Loucy (cell line): ENCODE measurements around the gene PIK3CA.

ENCODE experiments used
- H2AFZ ChIP-seq: fragments of 200-600 bp; sonication (generic); 2 replicates; pipeline ENCODE4 v1.6.0; 2016; ENCODE audit warnings: antibody characterized with exemption, mild to moderate bottlenecking, low read length, moderate library complexity
- H3F3A ChIP-seq: fragments of 200-600 bp; 2 replicates; pipeline ENCODE4 v1.6.0; 2016; ENCODE audit warnings: antibody characterized with exemption, low read depth, mild to moderate bottlenecking
- H3K27me3 ChIP-seq: fragments of 200-600 bp; sonication (generic); 2 replicates; pipeline ENCODE4 v1.6.1; 2014; ENCODE audit warnings: low read length, mild to moderate bottlenecking; ENCODE audit not compliant: insufficient read depth, poor library complexity, severe bottlenecking
- H3K36me3 ChIP-seq: fragments of 200-600 bp; sonication (generic); 2 replicates; pipeline ENCODE4 v1.6.1; 2016; ENCODE audit warnings: low read length; ENCODE audit not compliant: insufficient read depth
- H3K4me1 ChIP-seq: fragments of 200-600 bp; sonication (generic); 2 replicates; pipeline ENCODE4 v1.5.1; 2014; ENCODE audit warnings: low read length, mild to moderate bottlenecking; ENCODE audit not compliant: insufficient read depth, poor library complexity, severe bottlenecking
- H3K4me2 ChIP-seq: fragments of 200-600 bp; sonication (generic); 2 replicates; pipeline ENCODE4 v1.6.0; 2014; ENCODE audit warnings: antibody characterized with exemption, low read length, low read depth, mild to moderate bottlenecking; ENCODE audit not compliant: poor library complexity, severe bottlenecking
- H3K4me3 ChIP-seq: fragments of 200-600 bp; sonication (generic); 2 replicates; pipeline ENCODE4 v1.5.1; 2014; ENCODE audit warnings: low read length, mild to moderate bottlenecking, mixed read lengths; ENCODE audit not compliant: poor library complexity, severe bottlenecking
- H3K79me2 ChIP-seq: fragments of 200-600 bp; sonication (generic); 2 replicates; pipeline ENCODE4 v1.6.1; 2014; ENCODE audit warnings: low read length; ENCODE audit not compliant: insufficient read depth
- H3K9ac ChIP-seq: fragments of 200-600 bp; sonication (generic); 2 replicates; pipeline ENCODE4 v1.6.0; 2014; ENCODE audit warnings: mild to moderate bottlenecking, low read depth, low read length, moderate library complexity; ENCODE audit not compliant: poor library complexity, severe bottlenecking
- H3K9me2 ChIP-seq: fragments of 200-600 bp; sonication (generic); replicated peaks from 2 replicates; pipeline ENCODE4 v1.6.1; 2016; ENCODE audit warnings: low read depth, low read length, mixed read lengths
- H3K9me3 ChIP-seq: fragments of 200-600 bp; sonication (generic); 2 replicates; pipeline ENCODE4 v1.6.1; 2014; ENCODE audit warnings: mild to moderate bottlenecking, antibody characterized with exemption, low read length, low read depth; ENCODE audit not compliant: insufficient read depth
- H4K20me1 ChIP-seq: fragments of 200-600 bp; sonication (generic); 2 replicates; pipeline ENCODE4 v1.6.0; 2014; ENCODE audit warnings: antibody characterized with exemption, low read length, mild to moderate bottlenecking; ENCODE audit not compliant: insufficient read depth, poor library complexity, severe bottlenecking
- CTCF ChIP-seq: fragments of 200-600 bp; sonication (generic); conservative IDR thresholded peaks from 2 replicates; pipeline ENCODE4 v1.5.1; 2014; ENCODE audit warnings: mild to moderate bottlenecking, antibody characterized with exemption, low read length
- EZH2phosphoT487 ChIP-seq: fragments of 200-600 bp; IDR thresholded peaks from 2 replicates; pipeline ENCODE4 v1.6.1; 2018; ENCODE audit warnings: antibody characterized with exemption, mild to moderate bottlenecking, moderate library complexity, borderline replicate concordance

PIK3CA gene

GRCh38 chr3:179263134-179263533, 115.0 kb downstream of the PIK3CA start:
- H4K20me1 ChIP-seq = no peaks in the 10 kb centered on the region
- no peak for TF ChIP-seq EZH2phosphoT487
- no peaks in the 10 kb centered on the region for H3K27me3 ChIP-seq
- H3K4me1 ChIP-seq = peaks cover 38% of the 10 kb centered on the region
- H3K79me2 ChIP-seq = peaks cover 36% of the 10 kb centered on the region
- H3F3A ChIP-seq = peaks cover 3% of the 10 kb centered on the region; the same call in 1 of the 2 replicates
- H3K4me2 ChIP-seq = peak overlapping the region; percentile 79
- no peak overlapping the region for H3K4me3 ChIP-seq
- no peak overlapping the region for H2AFZ ChIP-seq
- no peaks in the 10 kb centered on the region for H3K9me3 ChIP-seq
- no peaks in the 10 kb centered on the region for H3K36me3 ChIP-seq
- no peaks in the 10 kb centered on the region for H3K9me2 ChIP-seq
- H3K9ac ChIP-seq = no peak overlapping the region

DNA sequence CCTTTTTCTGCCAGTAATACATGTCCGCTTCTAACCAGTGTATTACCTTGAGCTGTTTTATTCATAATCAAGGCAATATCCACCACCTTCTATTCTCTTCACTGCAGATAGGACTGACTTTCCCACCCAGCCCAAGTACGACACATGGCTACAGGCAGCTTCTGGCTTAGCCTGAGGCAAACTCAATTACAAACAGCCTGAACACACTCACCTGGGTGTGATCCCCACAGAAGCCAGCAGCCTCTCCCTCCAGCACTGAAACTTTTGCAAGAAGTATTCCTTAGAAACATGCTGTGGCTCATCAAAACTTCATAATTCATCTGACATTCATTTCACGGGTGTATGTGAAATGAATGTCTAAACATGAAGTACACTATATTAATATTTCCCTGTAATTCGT, 116.3 kb downstream of the PIK3CA start:
- Histone ChIP-seq H3K36me3 (no peaks in the 10 kb centered on the region), H3K4me1 (peaks cover 52% of the 10 kb centered on the region), H3K27me3 (no peaks in the 10 kb centered on the region), H3K4me2 (peak overlapping the region; percentile 79), H3F3A (peaks cover 3% of the 10 kb centered on the region; the same call in 1 of the 2 replicates), H3K79me2 (peaks cover 36% of the 10 kb centered on the region), H3K9ac (peak overlapping the region; percentile 82), H3K9me3 (no peaks in the 10 kb centered on the region), H4K20me1 (no peaks in the 10 kb centered on the region), H3K9me2 (no peaks in the 10 kb centered on the region), H3K4me3 (peak overlapping the region; percentile 74), H2AFZ (no peak overlapping the region)
- no peak for TF ChIP-seq CTCF

- peaks cover 36% of the 10 kb centered on the region for H3K79me2 ChIP-seq
- H3K4me3 ChIP-seq = peak overlapping the region; percentile 74
- no peaks in the 10 kb centered on the region for H3K9me2 ChIP-seq
- peak overlapping the region; percentile 79 for H3K4me2 ChIP-seq
- no peaks in the 10 kb centered on the region for H3K9me3 ChIP-seq
- H3K9ac ChIP-seq = peak overlapping the region; percentile 82
- no peak for TF ChIP-seq CTCF
- H3F3A ChIP-seq = peaks cover 3% of the 10 kb centered on the region; the same call in 1 of the 2 replicates
- H3K27me3 ChIP-seq = no peaks in the 10 kb centered on the region
- H4K20me1 ChIP-seq = no peaks in the 10 kb centered on the region
- H3K36me3 ChIP-seq = no peaks in the 10 kb centered on the region
- no peak overlapping the region for H2AFZ ChIP-seq
- H3K4me1 ChIP-seq = peaks cover 58% of the 10 kb centered on the region
Measured at GRCh38 chr3:179265092-179265491, 116.9 kb downstream of the PIK3CA start.

- Histone ChIP-seq H3K4me3 (peak overlapping the region; percentile 74), H3K79me2 (peaks cover 34% of the 10 kb centered on the region), H3K9ac (peak overlapping the region; percentile 82), H3K9me3 (no peaks in the 10 kb centered on the region), H3K27me3 (no peaks in the 10 kb centered on the region), H4K20me1 (no peaks in the 10 kb centered on the region), H3K4me2 (peak overlapping the region; percentile 79), H3K36me3 (no peaks in the 10 kb centered on the region), H2AFZ (0 out of 2 replicates have a peak overlapping the region, but pooled peaks have one; percentile 1), H3K9me2 (no peaks in the 10 kb centered on the region), H3K4me1 (peaks cover 66% of the 10 kb centered on the region), H3F3A (peaks cover 3% of the 10 kb centered on the region; the same call in 1 of the 2 replicates)
- no peak for TF ChIP-seq CTCF
- no peak for TF ChIP-seq EZH2phosphoT487
Measured at GRCh38 chr3:179265875-179266274, 117.7 kb downstream of the PIK3CA start.
